Fibroblast of lung (primary cell): Measurements from ENCODE around the gene TRH. TPM values are rescaled to one million over a fixed set of nuclear protein-coding genes. Genes with fewer than 3 reads are reported as not detected.

ENCODE experiments used
- DNase-seq, 2 donors: peaks; one replicate each; pipeline versions ENCODE4 v3.0.0 to v3.0.0-alpha.2; 2010; ENCODE audit warnings: low read depth in 2 of 2
- H2AFZ ChIP-seq: 2 replicates; pipeline ENCODE4 v1.5.1; 2012; ENCODE audit warnings: low read length, control low read depth, inconsistent platforms
- H3K27ac ChIP-seq: 2 replicates; pipeline ENCODE4 v1.5.1; 2011; ENCODE audit warnings: low read length, control low read depth; ENCODE audit not compliant: insufficient read depth
- H3K27me3 ChIP-seq: 2 replicates; pipeline ENCODE4 v1.5.1; 2011; ENCODE audit warnings: mild to moderate bottlenecking, low read length; ENCODE audit not compliant: control insufficient read depth, insufficient read depth
- H3K36me3 ChIP-seq: 2 replicates; pipeline ENCODE4 v1.5.1; 2011; ENCODE audit warnings: low read length; ENCODE audit not compliant: control insufficient read depth, insufficient read depth
- H3K4me1 ChIP-seq: 2 replicates; pipeline ENCODE4 v1.5.1; 2011; ENCODE audit warnings: low read length; ENCODE audit not compliant: control insufficient read depth, insufficient read depth; ENCODE audit errors: extremely low read depth
- H3K4me2 ChIP-seq: 2 replicates; pipeline ENCODE4 v1.5.1; 2011; ENCODE audit warnings: low read length, control low read depth; ENCODE audit not compliant: insufficient read depth; ENCODE audit errors: extremely low read depth
- H3K4me3 ChIP-seq, 4 experiments: fragments of 200-600 bp in 1 of 4; sonication (generic) in 1 of 4; replicated peaks in 1 of 4; 2 replicates each; pipeline ENCODE4 v1.5.1; 2011 to 2016; ENCODE audit warnings: low read length in 4 of 4, low read depth in 3 of 4, mild to moderate bottlenecking in 3 of 4, control low read depth in 2 of 4, inconsistent platforms in 1 of 4, mixed read lengths in 1 of 4; ENCODE audit not compliant: insufficient read depth in 1 of 4; ENCODE audit errors: control extremely low read depth in 1 of 4
- H3K79me2 ChIP-seq: 2 replicates; pipeline ENCODE4 v1.5.1; 2012; ENCODE audit warnings: mild to moderate bottlenecking, low read length, inconsistent platforms; ENCODE audit not compliant: control insufficient read depth, insufficient read depth
- H3K9ac ChIP-seq: 2 replicates; pipeline ENCODE4 v1.5.1; 2011; ENCODE audit warnings: mild to moderate bottlenecking, low read length, control low read depth; ENCODE audit not compliant: insufficient read depth
- H3K9me3 ChIP-seq: 2 replicates; pipeline ENCODE4 v1.5.1; 2012; ENCODE audit warnings: low read depth, low read length; ENCODE audit not compliant: control insufficient read depth, insufficient read depth
- H4K20me1 ChIP-seq: 2 replicates; pipeline ENCODE4 v1.5.1; 2011; ENCODE audit warnings: low read length; ENCODE audit not compliant: control insufficient read depth, insufficient read depth; ENCODE audit errors: extremely low read depth
- CTCF ChIP-seq, 2 donors: IDR thresholded peaks in 1 of 2; conservative IDR thresholded peaks in 1 of 2; 1 replicate in 1 of 2; 2 replicates in 1 of 2; pipeline ENCODE4 v1.5.1; 2011 to 2012; ENCODE audit warnings: low read length in 2 of 2, control low read depth in 1 of 2, inconsistent platforms in 1 of 2, low read depth in 1 of 2, mild to moderate bottlenecking in 1 of 2
- EZH2 ChIP-seq: IDR thresholded peaks from 2 replicates; pipeline ENCODE4 v1.5.1; 2012; ENCODE audit warnings: low read length, control low read depth, mild to moderate bottlenecking; ENCODE audit errors: missing control alignments
- polyA plus RNA-seq, 2 donors: library from polyadenylated mRNA; depleted of rRNA in 1 of 2; stranded (reverse) in 1 of 2; unstranded in 1 of 2; fragments of >200 nt; gene quantifications; 2 replicates each; pipeline ENCODE4 v1.2.1, GENCODE V29; 2011 to 2012; ENCODE audit warnings: missing spikeins in 1 of 2
- total RNA-seq: library from RNA; depleted of rRNA; stranded (reverse); fragments of >200 nt; gene quantifications from 2 replicates; pipeline ENCODE4 v1.2.1, GENCODE V29; 2014

The TRH gene
- total and polyA plus RNA-seq, 2 donors (not counting 1 experiment from before 2014, with no cell fraction given), result not detected

GRCh38 chr3:129978123-129978522 is 3.6 kb downstream of the TRH start:
- H3K27me3 ChIP-seq, result peaks cover 48% of the 10 kb centered on the region
- no peak overlapping the region for H3K9ac ChIP-seq

GRCh38 chr3:129979905-129980304 is 5.4 kb downstream of the TRH start:
- Histone ChIP-seq H3K9ac (no peak overlapping the region), H3K79me2 (no peaks in the 10 kb centered on the region), H3K4me2 (no peak overlapping the region), H3K4me1 (no peaks in the 10 kb centered on the region), H4K20me1 (no peaks in the 10 kb centered on the region), H3K27me3 (peaks cover 31% of the 10 kb centered on the region), H3K27ac (no peak overlapping the region), H2AFZ (no peak overlapping the region), H3K4me3 (no peak overlapping the region), H3K36me3 (no peaks in the 10 kb centered on the region), H3K9me3 (no peaks in the 10 kb centered on the region)
- TF ChIP-seq EZH2 (no peak), CTCF (conservative IDR thresholded peaks at IDR 0.05 in 1 of 2, IDR thresholded peaks at IDR 0.05 in 1 of 2; ENCODE audit: low read depth in 1 of 2, low read length in 2 of 2) (no peak)
- no peak for DNase-seq

More at GRCh38 chr3:129978123-129978522, 3.6 kb downstream of the TRH start:
- H3K9me3 ChIP-seq, result no peaks in the 10 kb centered on the region
- no peaks in the 10 kb centered on the region for H4K20me1 ChIP-seq
- H3K4me1 ChIP-seq, result no peaks in the 10 kb centered on the region
- no peak overlapping the region for H3K27ac ChIP-seq
- H3K4me2 ChIP-seq, result no peak overlapping the region
- no peaks in the 10 kb centered on the region for H3K36me3 ChIP-seq
- no peaks in the 10 kb centered on the region for H3K79me2 ChIP-seq
- DNase-seq, result no peak
- H3K4me3 ChIP-seq, result no peak overlapping the region
- TF ChIP-seq EZH2, result no peak
- TF ChIP-seq CTCF (conservative IDR thresholded peaks at IDR 0.05 in 1 of 2, IDR thresholded peaks at IDR 0.05 in 1 of 2; ENCODE audit: low read depth in 1 of 2, low read length in 2 of 2), result no peak
- H2AFZ ChIP-seq, result no peak overlapping the region

- no peak for DNase-seq
- Histone ChIP-seq H3K9me3 (no peaks in the 10 kb centered on the region), H3K27ac (no peak overlapping the region), H3K27me3 (peaks cover 5% of the 10 kb centered on the region), H2AFZ (no peak overlapping the region), H3K4me3 (no peak overlapping the region), H3K9ac (no peak overlapping the region), H3K4me2 (no peak overlapping the region), H3K79me2 (no peaks in the 10 kb centered on the region), H3K4me1 (no peaks in the 10 kb centered on the region), H3K36me3 (no peaks in the 10 kb centered on the region), H4K20me1 (no peaks in the 10 kb centered on the region)
- TF ChIP-seq EZH2, result no peak
- TF ChIP-seq CTCF (conservative IDR thresholded peaks at IDR 0.05 in 1 of 2, IDR thresholded peaks at IDR 0.05 in 1 of 2; ENCODE audit: low read depth in 1 of 2, low read length in 2 of 2), result no peak
Observed at GRCh38 chr3:129983561-129983960, 9.0 kb downstream of the TRH start.
